Measurements from ENCODE around the gene ST8SIA5.

Gene ST8SIA5

GRCh38 chr18:46679846-46680598 is 76.8 kb downstream of the ST8SIA5 start:
- H3K36me3 ChIP-seq (ENCODE audit: insufficient read depth, low read length): no peaks in the 10 kb centered on the region
- no peaks in the 10 kb centered on the region for H3K9me3 ChIP-seq (ENCODE audit: low read length)
- H4K20me1 ChIP-seq (ENCODE audit: insufficient read depth, low read length): no peaks in the 10 kb centered on the region
- H3K4me2 ChIP-seq (ENCODE audit: low read length): no peak overlapping the region
- TF ChIP-seq CTCF (IDR thresholded peaks at IDR 0.05; ENCODE audit: low read length) (no peak), EZH2 (IDR thresholded peaks at IDR 0.05; ENCODE audit: borderline replicate concordance, low read length) (no peak)
- H3K4me1 ChIP-seq (ENCODE audit: insufficient read depth, low read length, severe bottlenecking): no peaks in the 10 kb centered on the region
- H3F3A ChIP-seq (ENCODE audit: insufficient read depth, low read length): no peaks in the 10 kb centered on the region
- no peak overlapping the region for H3K27ac ChIP-seq (ENCODE audit: low read depth, low read length, poor library complexity, severe bottlenecking)
- H3K4me3 ChIP-seq (ENCODE audit: low read depth, low read length, poor library complexity, severe bottlenecking): no peak overlapping the region
- H3K79me2 ChIP-seq (ENCODE audit: insufficient read depth, low read length): no peaks in the 10 kb centered on the region
- no peaks in the 10 kb centered on the region for H3K27me3 ChIP-seq (ENCODE audit: insufficient read depth, low read length)
- H2AFZ ChIP-seq (ENCODE audit: low read length): no peak overlapping the region
- no peak overlapping the region for H3K9ac ChIP-seq (ENCODE audit: low read length)
- no peaks in the 10 kb centered on the region for H3K9me2 ChIP-seq (ENCODE audit: low read depth, low read length)

GRCh38 chr18:46678785-46679399 is 78.0 kb downstream of the ST8SIA5 start:
- Histone ChIP-seq H3K9me3 (ENCODE audit: low read length) (no peaks in the 10 kb centered on the region), H4K20me1 (ENCODE audit: insufficient read depth, low read length) (no peaks in the 10 kb centered on the region), H3K27me3 (ENCODE audit: insufficient read depth, low read length) (no peaks in the 10 kb centered on the region), H3F3A (ENCODE audit: insufficient read depth, low read length) (no peaks in the 10 kb centered on the region), H3K4me3 (ENCODE audit: low read depth, low read length, poor library complexity, severe bottlenecking) (no peak overlapping the region), H3K27ac (ENCODE audit: low read depth, low read length, poor library complexity, severe bottlenecking) (no peak overlapping the region), H3K4me2 (ENCODE audit: low read length) (no peak overlapping the region), H3K9ac (ENCODE audit: low read length) (no peak overlapping the region), H3K36me3 (ENCODE audit: insufficient read depth, low read length) (no peaks in the 10 kb centered on the region), H3K9me2 (ENCODE audit: low read depth, low read length) (no peaks in the 10 kb centered on the region), H3K79me2 (ENCODE audit: insufficient read depth, low read length) (no peaks in the 10 kb centered on the region), H2AFZ (ENCODE audit: low read length) (no peak overlapping the region), H3K4me1 (ENCODE audit: insufficient read depth, low read length, severe bottlenecking) (no peaks in the 10 kb centered on the region)
- no peak for TF ChIP-seq CTCF (IDR thresholded peaks at IDR 0.05; ENCODE audit: low read length)

- H3K9me2 ChIP-seq (ENCODE audit: low read depth, low read length): no peaks in the 10 kb centered on the region
- H3K4me2 ChIP-seq (ENCODE audit: low read length): no peak overlapping the region
- H3K27me3 ChIP-seq (ENCODE audit: insufficient read depth, low read length): no peaks in the 10 kb centered on the region
- H3K36me3 ChIP-seq (ENCODE audit: insufficient read depth, low read length): no peaks in the 10 kb centered on the region
- H3K9ac ChIP-seq (ENCODE audit: low read length): no peak overlapping the region
- no peak overlapping the region for H3K27ac ChIP-seq (ENCODE audit: low read depth, low read length, poor library complexity, severe bottlenecking)
- no peaks in the 10 kb centered on the region for H3K4me1 ChIP-seq (ENCODE audit: insufficient read depth, low read length, severe bottlenecking)
- no peak overlapping the region for H3K4me3 ChIP-seq (ENCODE audit: low read depth, low read length, poor library complexity, severe bottlenecking)
- TF ChIP-seq EZH2 (IDR thresholded peaks at IDR 0.05; ENCODE audit: borderline replicate concordance, low read length) (no peak), CTCF (IDR thresholded peaks at IDR 0.05; ENCODE audit: low read length) (no peak)
- no peaks in the 10 kb centered on the region for H3K9me3 ChIP-seq (ENCODE audit: low read length)
- H3F3A ChIP-seq (ENCODE audit: insufficient read depth, low read length): no peaks in the 10 kb centered on the region
- no peaks in the 10 kb centered on the region for H3K79me2 ChIP-seq (ENCODE audit: insufficient read depth, low read length)
- H4K20me1 ChIP-seq (ENCODE audit: insufficient read depth, low read length): no peaks in the 10 kb centered on the region
- H2AFZ ChIP-seq (ENCODE audit: low read length): no peak overlapping the region
These were observed 78.8 kb downstream of the ST8SIA5 start for GRCh38 chr18:46678041-46678440.

Data from OCI-LY1 (cell line).